Dermis microvascular lymphatic vessel endothelial cell (primary cell): Measurements from ENCODE around the gene SLC39A11. TPM values are rescaled to one million over a fixed set of nuclear protein-coding genes. Genes with fewer than 3 reads are reported as not detected.

Source experiments
- DNase-seq, 2 donors: peaks; one replicate each; pipeline versions ENCODE4 v3.0.0 to v3.0.0-alpha.2; 2010; ENCODE audit warnings: low read depth in 2 of 2
- total RNA-seq: library from RNA; depleted of rRNA; stranded (reverse); fragments of >200 nt; gene quantifications from 2 replicates; pipeline ENCODE4 v1.2.1, GENCODE V29; 2014

The SLC39A11 gene
- total RNA-seq, 1 donor from 2014 or later: 7.2 TPM

GRCh38 chr17:72631949-72632684, 460.4 kb downstream of the SLC39A11 start:
- DNase-seq: no peak

- DNase-seq: no peak
Observed at GRCh38 chr17:72631568-72631948, 460.9 kb downstream of the SLC39A11 start.

- no peak for DNase-seq
Observed at GRCh38 chr17:72624652-72625051, 467.8 kb downstream of the SLC39A11 start.

- DNase-seq: no peak
Observed at GRCh38 chr17:72624226-72624625, 468.3 kb downstream of the SLC39A11 start.

- no peak for DNase-seq
Observed at GRCh38 chr17:72622661-72623433, 469.6 kb downstream of the SLC39A11 start.

GRCh38 chr17:72619976-72620650, 472.4 kb downstream of the SLC39A11 start:
- no peak for DNase-seq

- no peak for DNase-seq
Observed at GRCh38 chr17:72618001-72618509, 474.4 kb downstream of the SLC39A11 start.

- DNase-seq: no peak
Observed at GRCh38 chr17:72617557-72617956, 474.9 kb downstream of the SLC39A11 start.

GRCh38 chr17:72616447-72616846, 476.0 kb downstream of the SLC39A11 start:
- DNase-seq: no peak

- DNase-seq: no peak
Observed at GRCh38 chr17:72615627-72615991, 476.9 kb downstream of the SLC39A11 start.

GRCh38 chr17:72614871-72615626, 477.4 kb downstream of the SLC39A11 start:
- DNase-seq: no peak

- DNase-seq: no peak
Observed at GRCh38 chr17:72614476-72614870, 478.0 kb downstream of the SLC39A11 start.

GRCh38 chr17:72613806-72614292, 478.6 kb downstream of the SLC39A11 start:
- DNase-seq: no peak

GRCh38 chr17:72613396-72613795, 479.1 kb downstream of the SLC39A11 start:
- no peak for DNase-seq

- DNase-seq: no peak
Observed at GRCh38 chr17:72611172-72611571, 481.3 kb downstream of the SLC39A11 start.

- no peak for DNase-seq
Observed at GRCh38 chr17:72609501-72609900, 483.0 kb downstream of the SLC39A11 start.

- DNase-seq: no peak
Observed at GRCh38 chr17:72608436-72608835, 484.1 kb downstream of the SLC39A11 start.

- DNase-seq: no peak
Observed at GRCh38 chr17:72606656-72607055, 485.8 kb downstream of the SLC39A11 start.

GRCh38 chr17:72605543-72605942, 486.9 kb downstream of the SLC39A11 start:
- no peak for DNase-seq

- DNase-seq: no peak
Observed at GRCh38 chr17:72604518-72604917, 488.0 kb downstream of the SLC39A11 start.
